DND-41 (cell line): ENCODE measurements around the gene GFOD2.

Experiments
- ATAC-seq: fragments of 200-7000 bp; cut with Tn5 transposase; 3 replicates; pipeline ENCODE4 v1.9.1; 2021; ENCODE audit warnings: low read depth; ENCODE audit not compliant: insufficient read depth
- DNase-seq: peaks from one replicate; pipeline ENCODE4 v3.0.0-alpha.2; 2020
- H2AFZ ChIP-seq: 2 replicates; pipeline ENCODE4 v1.6.0; 2012; ENCODE audit warnings: low read depth, low read length
- H3K27ac ChIP-seq: 2 replicates; pipeline ENCODE4 v1.5.1; 2012; ENCODE audit warnings: low read length, inconsistent platforms
- H3K27me3 ChIP-seq: fragments of 200-600 bp; sonication (generic); 2 replicates; pipeline ENCODE4 v1.6.0; 2012; ENCODE audit warnings: low read length, mild to moderate bottlenecking, inconsistent platforms; ENCODE audit not compliant: insufficient read depth, poor library complexity
- H3K36me3 ChIP-seq: 2 replicates; pipeline ENCODE4 v1.5.1; 2012; ENCODE audit warnings: low read length, inconsistent platforms; ENCODE audit not compliant: insufficient read depth
- H3K4me1 ChIP-seq: 2 replicates; pipeline ENCODE4 v1.5.1; 2012; ENCODE audit warnings: mild to moderate bottlenecking, low read length; ENCODE audit not compliant: insufficient read depth
- H3K4me2 ChIP-seq: 2 replicates; pipeline ENCODE4 v1.6.0; 2012; ENCODE audit warnings: mild to moderate bottlenecking, moderate library complexity, low read length, inconsistent platforms; ENCODE audit not compliant: insufficient read depth
- H3K4me3 ChIP-seq, 2 experiments: fragments of 200-600 bp in 1 of 2; shearing (Covaris generic) in 1 of 2; 2 replicates each; pipeline ENCODE4 v1.5.1; 2012 to 2016; ENCODE audit warnings: inconsistent platforms in 2 of 2, low read length in 2 of 2, mild to moderate bottlenecking in 2 of 2, low read depth in 1 of 2, moderate library complexity in 1 of 2
- H3K79me2 ChIP-seq: 2 replicates; pipeline ENCODE4 v1.6.0; 2012; ENCODE audit warnings: low read length, inconsistent platforms; ENCODE audit not compliant: insufficient read depth
- H3K9ac ChIP-seq: 2 replicates; pipeline ENCODE4 v1.6.0; 2012; ENCODE audit warnings: low read depth, mild to moderate bottlenecking, inconsistent platforms, low read length, moderate library complexity
- H3K9me3 ChIP-seq: 2 replicates; pipeline ENCODE4 v1.5.1; 2012; ENCODE audit warnings: low read length, moderate library complexity, mild to moderate bottlenecking, inconsistent platforms; ENCODE audit not compliant: insufficient read depth, severe bottlenecking
- H4K20me1 ChIP-seq: 2 replicates; pipeline ENCODE4 v1.6.0; 2012; ENCODE audit warnings: low read length; ENCODE audit not compliant: insufficient read depth
- EZH2 ChIP-seq: IDR thresholded peaks from 3 replicates; pipeline ENCODE4 v1.6.1; 2012; ENCODE audit warnings: borderline replicate concordance, low read depth, mild to moderate bottlenecking, moderate library complexity, low read length, inconsistent platforms; ENCODE audit not compliant: severe bottlenecking
- TF ChIP-seq, protein P1 (sequence below): IDR thresholded peaks from 2 replicates; pipeline ENCODE4 v1.5.1; 2012; ENCODE audit warnings: borderline replicate concordance, low read length, moderate library complexity, mild to moderate bottlenecking; ENCODE audit not compliant: poor library complexity, severe bottlenecking; ENCODE audit errors: extremely low read depth

GFOD2 gene

DNA sequence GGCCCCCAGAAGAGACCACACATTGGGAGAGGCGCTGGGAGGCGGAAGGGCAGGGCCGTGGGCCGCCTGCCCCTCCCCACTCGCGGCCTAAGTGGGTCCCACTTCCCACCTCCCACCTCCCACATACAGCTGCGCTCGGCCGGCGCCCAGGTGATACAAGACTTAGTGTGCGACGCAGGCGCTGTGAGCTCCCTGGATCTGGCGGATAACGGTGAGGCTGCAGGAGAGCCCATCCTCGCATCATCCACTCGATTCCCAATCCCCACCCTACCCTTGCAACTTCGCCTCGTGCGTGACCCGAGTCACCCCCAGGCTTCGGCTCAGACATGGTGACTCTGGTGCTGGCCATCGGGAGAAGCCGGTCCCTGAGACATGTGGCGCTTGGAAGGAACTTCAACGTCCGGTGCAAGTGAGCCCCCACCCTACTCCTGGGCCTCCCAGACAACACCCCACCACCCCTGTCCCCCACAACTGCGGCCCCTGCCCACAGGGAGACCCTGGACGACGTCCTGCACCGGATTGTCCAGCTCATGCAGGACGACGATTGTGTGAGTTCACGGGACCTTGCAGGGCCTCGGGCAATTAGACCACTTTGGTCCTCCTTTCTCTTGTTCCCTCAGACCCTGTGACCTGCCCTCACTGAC, 70.2 kb downstream of the GFOD2 start:
- H3K9ac ChIP-seq: no peak overlapping the region

GRCh38 chr16:67648088-67648763, 70.9 kb downstream of the GFOD2 start:
- no peak for DNase-seq
- Histone ChIP-seq H3K27me3 (no peaks in the 10 kb centered on the region), H3K4me2 (no peak overlapping the region)

More for the DNA sequence above, 70.2 kb downstream of the GFOD2 start:
- no peaks in the 10 kb centered on the region for H3K27me3 ChIP-seq
- H3K4me1 ChIP-seq: peaks cover 31% of the 10 kb centered on the region
- no peak overlapping the region for H3K4me3 ChIP-seq
- H3K9me3 ChIP-seq: no peaks in the 10 kb centered on the region
- no peak overlapping the region for H3K4me2 ChIP-seq
- peaks cover 15% of the 10 kb centered on the region for H4K20me1 ChIP-seq
- no peak for DNase-seq
- ATAC-seq: no peak
- peaks cover 71% of the 10 kb centered on the region for H3K36me3 ChIP-seq
- H3K27ac ChIP-seq: no peak overlapping the region
- H3K79me2 ChIP-seq: peaks cover 33% of the 10 kb centered on the region
- no peak for TF ChIP-seq EZH2
- TF ChIP-seq, protein P1, sequence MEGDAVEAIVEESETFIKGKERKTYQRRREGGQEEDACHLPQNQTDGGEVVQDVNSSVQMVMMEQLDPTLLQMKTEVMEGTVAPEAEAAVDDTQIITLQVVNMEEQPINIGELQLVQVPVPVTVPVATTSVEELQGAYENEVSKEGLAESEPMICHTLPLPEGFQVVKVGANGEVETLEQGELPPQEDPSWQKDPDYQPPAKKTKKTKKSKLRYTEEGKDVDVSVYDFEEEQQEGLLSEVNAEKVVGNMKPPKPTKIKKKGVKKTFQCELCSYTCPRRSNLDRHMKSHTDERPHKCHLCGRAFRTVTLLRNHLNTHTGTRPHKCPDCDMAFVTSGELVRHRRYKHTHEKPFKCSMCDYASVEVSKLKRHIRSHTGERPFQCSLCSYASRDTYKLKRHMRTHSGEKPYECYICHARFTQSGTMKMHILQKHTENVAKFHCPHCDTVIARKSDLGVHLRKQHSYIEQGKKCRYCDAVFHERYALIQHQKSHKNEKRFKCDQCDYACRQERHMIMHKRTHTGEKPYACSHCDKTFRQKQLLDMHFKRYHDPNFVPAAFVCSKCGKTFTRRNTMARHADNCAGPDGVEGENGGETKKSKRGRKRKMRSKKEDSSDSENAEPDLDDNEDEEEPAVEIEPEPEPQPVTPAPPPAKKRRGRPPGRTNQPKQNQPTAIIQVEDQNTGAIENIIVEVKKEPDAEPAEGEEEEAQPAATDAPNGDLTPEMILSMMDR: no peak
- H2AFZ ChIP-seq: no peak overlapping the region

DNA sequence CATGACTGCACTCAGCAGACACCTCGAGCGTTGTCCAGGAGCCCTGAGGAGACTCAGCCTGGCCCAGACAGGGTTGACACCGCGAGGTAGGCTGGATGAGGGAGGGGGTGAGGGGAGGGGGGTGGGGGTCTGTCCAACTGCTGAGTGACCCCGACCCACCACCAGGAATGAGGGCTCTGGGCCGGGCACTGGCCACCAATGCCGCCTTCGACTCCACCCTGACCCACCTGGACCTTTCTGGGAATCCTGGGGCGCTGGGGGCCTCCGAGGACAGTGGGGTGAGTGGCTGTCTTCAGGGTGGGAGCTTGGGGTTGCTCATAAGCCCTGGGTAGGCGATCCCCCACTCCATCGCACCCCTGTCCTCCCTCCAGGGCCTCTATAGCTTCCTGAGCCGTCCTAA, 71.4 kb downstream of the GFOD2 start:
- H3K27ac ChIP-seq: no peak overlapping the region
- ATAC-seq (no peak), DNase-seq (no peak)
- no peak overlapping the region for H3K9ac ChIP-seq
- peaks cover 35% of the 10 kb centered on the region for H3K4me1 ChIP-seq
- TF ChIP-seq EZH2: no peak
- TF ChIP-seq, protein P1: no peak
- H4K20me1 ChIP-seq: peaks cover 15% of the 10 kb centered on the region
- H2AFZ ChIP-seq: no peak overlapping the region
- no peaks in the 10 kb centered on the region for H3K9me3 ChIP-seq
- no peak overlapping the region for H3K4me2 ChIP-seq
- peaks cover 33% of the 10 kb centered on the region for H3K79me2 ChIP-seq
- H3K36me3 ChIP-seq: peaks cover 67% of the 10 kb centered on the region
- H3K4me3 ChIP-seq: no peak overlapping the region
- H3K27me3 ChIP-seq: no peaks in the 10 kb centered on the region

More at GRCh38 chr16:67648088-67648763, 70.9 kb downstream of the GFOD2 start:
- Histone ChIP-seq H3K9me3 (no peaks in the 10 kb centered on the region), H3K4me1 (peaks cover 35% of the 10 kb centered on the region), H4K20me1 (peaks cover 15% of the 10 kb centered on the region), H2AFZ (no peak overlapping the region), H3K79me2 (peaks cover 33% of the 10 kb centered on the region), H3K4me3 (no peak overlapping the region), H3K36me3 (peaks cover 68% of the 10 kb centered on the region), H3K27ac (no peak overlapping the region), H3K9ac (no peak overlapping the region)
- ATAC-seq: no peak
- TF ChIP-seq, protein P1: no peak
- no peak for TF ChIP-seq EZH2
